Fibroblast of lung (primary cell): ENCODE measurements around the gene CACNA2D3.

ENCODE experiments used
- CTCF ChIP-seq, 2 donors: IDR thresholded peaks in 1 of 2; conservative IDR thresholded peaks in 1 of 2; 1 replicate in 1 of 2; 2 replicates in 1 of 2; pipeline ENCODE4 v1.5.1; 2011 to 2012; ENCODE audit warnings: low read length in 2 of 2, control low read depth in 1 of 2, inconsistent platforms in 1 of 2, low read depth in 1 of 2, mild to moderate bottlenecking in 1 of 2
- EZH2 ChIP-seq: IDR thresholded peaks from 2 replicates; pipeline ENCODE4 v1.5.1; 2012; ENCODE audit warnings: low read length, control low read depth, mild to moderate bottlenecking; ENCODE audit errors: missing control alignments

- TF ChIP-seq CTCF (conservative IDR thresholded peaks at IDR 0.05 in 1 of 2, IDR thresholded peaks at IDR 0.05 in 1 of 2; ENCODE audit: low read depth in 1 of 2, low read length in 2 of 2) (no peak), EZH2 (no peak)
Measured at GRCh38 chr3:54895613-54896012, 773.3 kb downstream of the CACNA2D3 start.
